LNCAP (cell line): ENCODE results near the gene CDH4.

Experiments used
- TF ChIP-seq, protein P1 (sequence below): fragments of 450-650 bp; IDR thresholded peaks from 2 replicates; pipeline ENCODE4 v1.5.1; 2017; ENCODE audit warnings: mild to moderate bottlenecking

The CDH4 gene

DNA sequence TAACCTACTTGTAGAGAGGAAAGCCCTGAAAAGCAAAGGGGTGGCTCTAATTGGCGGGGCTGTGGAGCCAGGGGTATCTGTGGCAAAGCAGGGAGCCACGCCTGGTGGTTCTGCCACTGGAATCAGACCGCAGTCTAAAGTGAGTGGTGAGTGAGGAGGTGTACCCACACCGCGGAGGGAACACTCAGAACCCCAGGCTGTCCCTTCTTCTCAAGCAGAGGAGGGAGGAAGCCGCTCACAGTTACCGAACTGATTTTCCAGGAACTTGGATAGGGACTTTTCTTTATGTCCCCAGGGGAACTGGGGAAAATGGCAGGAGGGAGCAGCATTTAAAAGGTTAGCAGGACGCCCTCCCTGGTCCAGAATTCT is 526.4 kb downstream of the CDH4 start:
- TF ChIP-seq, protein P1, sequence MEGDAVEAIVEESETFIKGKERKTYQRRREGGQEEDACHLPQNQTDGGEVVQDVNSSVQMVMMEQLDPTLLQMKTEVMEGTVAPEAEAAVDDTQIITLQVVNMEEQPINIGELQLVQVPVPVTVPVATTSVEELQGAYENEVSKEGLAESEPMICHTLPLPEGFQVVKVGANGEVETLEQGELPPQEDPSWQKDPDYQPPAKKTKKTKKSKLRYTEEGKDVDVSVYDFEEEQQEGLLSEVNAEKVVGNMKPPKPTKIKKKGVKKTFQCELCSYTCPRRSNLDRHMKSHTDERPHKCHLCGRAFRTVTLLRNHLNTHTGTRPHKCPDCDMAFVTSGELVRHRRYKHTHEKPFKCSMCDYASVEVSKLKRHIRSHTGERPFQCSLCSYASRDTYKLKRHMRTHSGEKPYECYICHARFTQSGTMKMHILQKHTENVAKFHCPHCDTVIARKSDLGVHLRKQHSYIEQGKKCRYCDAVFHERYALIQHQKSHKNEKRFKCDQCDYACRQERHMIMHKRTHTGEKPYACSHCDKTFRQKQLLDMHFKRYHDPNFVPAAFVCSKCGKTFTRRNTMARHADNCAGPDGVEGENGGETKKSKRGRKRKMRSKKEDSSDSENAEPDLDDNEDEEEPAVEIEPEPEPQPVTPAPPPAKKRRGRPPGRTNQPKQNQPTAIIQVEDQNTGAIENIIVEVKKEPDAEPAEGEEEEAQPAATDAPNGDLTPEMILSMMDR = no peak

DNA sequence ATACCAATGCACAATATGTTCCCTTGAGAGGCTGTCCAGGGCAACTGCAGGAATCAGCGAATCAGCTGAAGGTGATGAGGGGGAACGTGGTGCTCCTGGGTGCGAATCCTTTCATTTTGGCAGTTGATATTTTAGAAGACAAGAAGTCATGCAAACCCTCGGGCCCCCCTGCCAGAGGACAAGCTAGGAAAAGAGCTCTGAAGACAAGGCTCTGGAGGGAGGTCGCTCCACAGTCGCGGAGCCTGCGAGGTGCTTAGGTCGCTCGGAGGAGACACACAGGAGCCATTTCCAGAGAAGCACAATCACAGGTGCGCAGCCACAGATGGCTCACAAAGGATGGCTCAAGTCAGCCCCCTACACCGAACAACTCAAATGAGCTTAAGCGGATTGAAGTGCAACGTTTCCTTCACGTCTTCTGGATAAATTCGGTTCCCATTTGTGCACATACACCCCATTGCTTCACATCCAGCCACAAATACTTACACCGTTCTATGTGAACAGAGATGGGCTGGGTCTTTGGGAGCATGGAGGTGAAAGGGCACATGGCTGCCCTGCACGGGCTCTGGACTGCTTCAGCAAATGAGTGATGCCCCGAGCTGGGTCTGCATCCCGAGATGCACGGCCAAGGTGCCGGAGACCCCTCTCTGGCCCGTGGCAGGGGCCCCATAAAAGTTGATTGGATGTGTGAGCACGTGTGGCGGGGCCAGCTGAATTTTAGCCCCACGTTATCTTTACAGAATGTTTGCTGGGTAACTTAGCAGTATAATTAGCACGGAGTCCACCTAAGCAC is 527.3 kb downstream of the CDH4 start:
- TF ChIP-seq, protein P1 = no peak

DNA sequence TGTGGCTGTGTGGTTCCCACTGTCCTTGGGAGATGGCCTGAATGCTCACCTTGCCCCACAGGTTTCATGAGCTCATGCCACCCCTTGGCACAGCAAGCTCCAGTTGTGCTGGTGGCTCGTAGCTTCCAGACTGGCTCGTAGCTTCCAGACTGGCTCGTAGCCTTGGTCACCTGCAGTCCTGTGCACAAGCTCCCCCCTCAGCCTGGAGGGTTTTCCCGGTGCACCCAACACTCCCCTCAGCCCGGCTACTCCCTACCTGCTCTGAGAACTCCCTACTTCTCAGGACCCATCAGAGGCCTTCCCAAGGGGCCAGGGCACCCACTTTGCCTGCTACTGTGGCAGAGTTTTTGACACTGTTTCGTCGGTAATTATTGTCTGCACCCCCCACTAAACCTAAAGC is 528.0 kb downstream of the CDH4 start:
- TF ChIP-seq, protein P1 = no peak

DNA sequence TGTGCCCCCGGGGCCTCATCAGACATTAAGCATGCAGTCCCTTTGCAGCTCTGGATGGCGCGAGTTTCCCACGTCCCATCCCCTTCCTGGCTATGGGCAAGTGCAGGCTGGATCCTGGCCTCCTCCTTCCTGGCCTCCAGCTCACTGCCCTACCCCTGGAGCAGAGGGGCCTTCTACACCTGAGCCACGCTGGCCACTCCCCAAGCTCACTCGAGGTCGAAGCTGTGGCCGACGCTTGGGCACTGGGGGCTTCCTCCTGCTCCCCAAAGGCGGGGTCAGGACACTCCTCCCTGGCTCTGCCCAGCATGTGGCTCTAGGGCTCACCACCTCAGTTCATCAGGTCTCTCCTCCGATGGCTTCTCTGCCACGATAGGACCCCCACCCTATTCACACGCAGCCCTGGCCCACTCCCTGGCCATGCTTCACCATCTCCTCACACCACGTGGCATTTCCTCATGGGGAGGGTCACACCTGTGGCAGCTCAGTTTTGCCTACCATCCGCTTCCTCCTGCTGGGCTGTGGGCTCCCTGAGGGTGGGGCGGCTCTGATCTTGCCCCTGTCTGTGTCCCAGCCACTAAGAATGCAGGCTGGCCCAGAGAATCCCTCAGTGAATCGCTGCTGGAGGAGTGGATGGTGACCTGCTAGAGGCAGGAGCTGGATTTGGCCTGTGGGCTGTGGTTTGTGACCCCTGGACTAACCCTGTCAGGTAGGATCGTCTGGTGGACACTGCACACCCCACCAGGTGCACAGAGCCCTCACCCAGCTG is 532.9 kb downstream of the CDH4 start:
- TF ChIP-seq, protein P1 = no peak

DNA sequence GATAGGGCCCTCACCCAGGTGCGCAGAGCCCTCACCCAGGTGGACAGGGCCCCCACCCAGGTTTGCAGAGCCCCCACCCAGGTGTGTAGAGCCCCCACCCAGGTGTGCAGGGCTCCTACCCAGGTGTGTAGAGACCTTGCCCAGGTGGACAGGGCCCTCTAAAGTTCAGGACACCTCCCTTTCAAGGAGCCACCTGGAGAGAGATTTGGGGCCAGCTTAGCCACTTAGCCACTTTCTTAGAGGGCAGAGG is 533.4 kb downstream of the CDH4 start:
- TF ChIP-seq, protein P1 = no peak

DNA sequence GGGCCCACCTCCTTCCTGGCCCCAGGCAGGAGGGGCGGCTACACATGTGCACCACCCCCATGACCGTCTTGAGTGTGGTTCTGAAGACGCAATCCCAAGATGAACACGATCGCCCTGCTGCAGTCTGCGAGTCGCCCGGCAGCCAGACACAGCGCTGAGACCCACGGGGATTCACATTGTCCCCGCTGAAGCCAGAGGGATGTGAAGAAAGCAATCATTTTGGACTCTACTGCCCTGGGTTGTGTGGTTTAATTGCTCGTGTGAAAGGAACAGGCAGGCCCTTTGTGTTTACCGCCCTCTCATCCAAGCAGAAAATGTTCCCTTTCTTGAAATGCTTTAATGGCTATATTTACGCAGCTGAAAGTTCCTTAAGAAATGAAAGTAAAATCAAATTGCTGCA is 534.2 kb downstream of the CDH4 start:
- TF ChIP-seq, protein P1 = no peak

DNA sequence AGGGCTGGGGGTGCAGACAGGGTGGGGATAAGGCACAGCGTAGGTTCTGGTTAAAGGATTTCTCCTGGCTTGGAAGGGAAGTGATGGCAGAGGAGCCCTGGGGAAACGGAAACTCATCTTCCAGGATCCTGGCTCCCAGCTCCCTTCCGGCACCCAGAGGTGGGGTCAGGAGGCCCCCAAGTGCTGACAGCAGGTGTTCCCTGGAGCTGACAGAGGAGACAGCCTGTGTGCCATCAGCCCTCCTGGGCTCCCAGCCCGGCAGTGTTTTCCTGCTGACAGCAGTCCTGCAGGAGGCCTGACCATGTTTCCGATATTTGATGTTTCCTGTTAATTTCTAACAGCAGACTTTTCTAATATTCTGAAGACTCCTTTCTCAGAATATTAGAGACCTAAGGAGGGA is 536.3 kb downstream of the CDH4 start:
- TF ChIP-seq, protein P1 = no peak
